ENCODE results near the gene ARID5A. TPM values are rescaled to one million over a fixed set of nuclear protein-coding genes. Genes with fewer than 3 reads are reported as not detected.

The ARID5A gene
- total RNA-seq, 1 experiment from 2014 or later: 9.3 TPM

DNA sequence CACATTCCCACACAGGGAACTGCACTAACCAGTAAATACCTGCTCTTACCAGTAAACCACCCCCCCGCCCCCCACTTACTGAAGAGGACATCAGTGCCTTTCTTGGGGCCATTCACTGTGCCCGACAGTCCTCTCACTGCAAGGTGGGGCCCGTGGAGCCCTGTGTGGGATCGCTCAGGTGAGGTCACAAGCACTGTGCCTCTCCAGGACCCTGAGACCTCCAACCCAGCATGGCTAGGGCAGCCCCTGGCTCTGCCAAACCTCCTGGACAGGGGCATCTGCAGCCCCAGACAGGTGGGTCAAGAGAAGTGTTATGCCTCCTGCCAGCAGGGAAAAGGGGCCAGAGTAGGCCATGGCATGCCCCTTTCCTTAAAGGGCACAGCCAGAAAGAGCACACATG lies 24.7 kb upstream of the ARID5A start:
- H3K27ac Mint-ChIP-seq (ENCODE audit: unreplicated experiment): no peak overlapping the region
- TF ChIP-seq, protein P1, sequence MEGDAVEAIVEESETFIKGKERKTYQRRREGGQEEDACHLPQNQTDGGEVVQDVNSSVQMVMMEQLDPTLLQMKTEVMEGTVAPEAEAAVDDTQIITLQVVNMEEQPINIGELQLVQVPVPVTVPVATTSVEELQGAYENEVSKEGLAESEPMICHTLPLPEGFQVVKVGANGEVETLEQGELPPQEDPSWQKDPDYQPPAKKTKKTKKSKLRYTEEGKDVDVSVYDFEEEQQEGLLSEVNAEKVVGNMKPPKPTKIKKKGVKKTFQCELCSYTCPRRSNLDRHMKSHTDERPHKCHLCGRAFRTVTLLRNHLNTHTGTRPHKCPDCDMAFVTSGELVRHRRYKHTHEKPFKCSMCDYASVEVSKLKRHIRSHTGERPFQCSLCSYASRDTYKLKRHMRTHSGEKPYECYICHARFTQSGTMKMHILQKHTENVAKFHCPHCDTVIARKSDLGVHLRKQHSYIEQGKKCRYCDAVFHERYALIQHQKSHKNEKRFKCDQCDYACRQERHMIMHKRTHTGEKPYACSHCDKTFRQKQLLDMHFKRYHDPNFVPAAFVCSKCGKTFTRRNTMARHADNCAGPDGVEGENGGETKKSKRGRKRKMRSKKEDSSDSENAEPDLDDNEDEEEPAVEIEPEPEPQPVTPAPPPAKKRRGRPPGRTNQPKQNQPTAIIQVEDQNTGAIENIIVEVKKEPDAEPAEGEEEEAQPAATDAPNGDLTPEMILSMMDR (IDR thresholded peaks at IDR 0.05; ENCODE audit: unreplicated experiment): no peak
- H3K9me3 Mint-ChIP-seq (ENCODE audit: low read depth, unreplicated experiment): no peaks in the 10 kb centered on the region
- intact Hi-C loops (cut with micrococcal nuclease; ENCODE audit: unreplicated experiment): no loop called here
- CTCF ChIA-PET: interaction anchor here (0.7 to 8.6 kb wide), 2 partner anchors 103 to 266 kb away, joined by 3 to 101 read pairs; no protein-coding TSS in a partner anchor
- H3K36me3 Mint-ChIP-seq (ENCODE audit: insufficient read depth, unreplicated experiment): peaks cover 10% of the 10 kb centered on the region
- no TSS peak for BruUV-seq (replicated peaks)
- H3K4me3 Mint-ChIP-seq (ENCODE audit: low read depth, unreplicated experiment): no peak overlapping the region
- H3K4me1 Mint-ChIP-seq (ENCODE audit: low read depth, unreplicated experiment): peaks cover 28% of the 10 kb centered on the region
- peaks cover 31% of the 10 kb centered on the region for H3K27me3 Mint-ChIP-seq (ENCODE audit: unreplicated experiment)
- DNase-seq: no peak

DNA sequence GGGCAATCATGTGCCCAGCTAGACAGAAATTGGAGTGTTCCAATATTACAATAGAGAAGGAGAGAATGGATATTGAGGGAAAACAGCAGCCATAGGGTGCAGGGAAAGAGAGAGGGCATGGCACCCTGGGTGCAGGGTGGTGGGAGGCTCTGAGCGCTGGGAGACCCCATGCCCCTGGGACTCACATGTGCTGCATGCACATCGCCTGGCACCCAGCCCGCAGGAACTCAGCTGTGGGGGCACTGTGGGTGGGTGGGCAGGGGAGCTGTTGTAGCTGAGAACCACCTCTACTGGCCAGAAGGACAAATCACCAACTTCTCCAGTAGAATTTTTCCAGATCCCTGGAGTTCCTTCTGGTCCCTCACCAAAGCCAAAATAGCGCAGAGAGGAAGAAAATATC lies 24.2 kb upstream of the ARID5A start:
- intact Hi-C loops (cut with micrococcal nuclease; ENCODE audit: unreplicated experiment): no loop called here
- no TSS peak for BruUV-seq (replicated peaks)
- H3K4me1 Mint-ChIP-seq (ENCODE audit: low read depth, unreplicated experiment): peaks cover 23% of the 10 kb centered on the region
- CTCF ChIA-PET: interaction anchor here (0.6 to 8.6 kb wide), 3 partner anchors 73 to 145 kb away, joined by 3 to 101 read pairs (median 5); no protein-coding TSS in a partner anchor
- TF ChIP-seq, protein P1 (IDR thresholded peaks at IDR 0.05; ENCODE audit: unreplicated experiment): no peak
- no peak overlapping the region for H3K27ac Mint-ChIP-seq (ENCODE audit: unreplicated experiment)
- H3K9me3 Mint-ChIP-seq (ENCODE audit: low read depth, unreplicated experiment): peaks cover 5% of the 10 kb centered on the region
- H3K27me3 Mint-ChIP-seq (ENCODE audit: unreplicated experiment): peaks cover 31% of the 10 kb centered on the region
- H3K36me3 Mint-ChIP-seq (ENCODE audit: insufficient read depth, unreplicated experiment): peaks cover 5% of the 10 kb centered on the region
- no peak for DNase-seq
- no peak overlapping the region for H3K4me3 Mint-ChIP-seq (ENCODE audit: low read depth, unreplicated experiment)

DNA sequence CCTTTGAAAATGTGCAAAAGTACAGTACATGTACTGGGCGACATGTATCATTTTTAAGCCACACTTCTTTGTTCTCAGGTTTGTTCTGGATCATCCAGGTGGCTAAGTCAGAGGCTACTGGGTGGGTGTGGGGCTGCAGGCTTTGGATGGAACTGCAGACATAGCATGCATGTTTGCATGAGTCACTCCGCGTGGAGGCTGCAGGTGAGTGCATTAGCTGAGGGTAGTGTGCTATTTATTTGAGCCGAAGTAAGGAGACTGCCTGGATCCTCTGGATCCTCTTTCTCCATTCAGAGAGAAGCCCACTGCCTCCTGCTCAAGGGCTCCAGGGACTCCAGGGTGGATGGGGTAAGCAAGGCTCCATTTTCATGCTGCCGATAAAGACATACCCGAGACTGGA lies 22.0 kb upstream of the ARID5A start:
- peaks cover 8% of the 10 kb centered on the region for H3K4me1 Mint-ChIP-seq (ENCODE audit: low read depth, unreplicated experiment)
- BruUV-seq (replicated peaks): no TSS peak
- peaks cover 31% of the 10 kb centered on the region for H3K27me3 Mint-ChIP-seq (ENCODE audit: unreplicated experiment)
- CTCF ChIA-PET: no interaction called here
- intact Hi-C loops (cut with micrococcal nuclease; ENCODE audit: unreplicated experiment): no loop called here
- H3K4me3 Mint-ChIP-seq (ENCODE audit: low read depth, unreplicated experiment): no peak overlapping the region
- H3K36me3 Mint-ChIP-seq (ENCODE audit: insufficient read depth, unreplicated experiment): peaks cover 5% of the 10 kb centered on the region
- TF ChIP-seq, protein P1 (IDR thresholded peaks at IDR 0.05; ENCODE audit: unreplicated experiment): no peak
- H3K9me3 Mint-ChIP-seq (ENCODE audit: low read depth, unreplicated experiment): peaks cover 9% of the 10 kb centered on the region
- no peak overlapping the region for H3K27ac Mint-ChIP-seq (ENCODE audit: unreplicated experiment)
- no peak for DNase-seq

DNA sequence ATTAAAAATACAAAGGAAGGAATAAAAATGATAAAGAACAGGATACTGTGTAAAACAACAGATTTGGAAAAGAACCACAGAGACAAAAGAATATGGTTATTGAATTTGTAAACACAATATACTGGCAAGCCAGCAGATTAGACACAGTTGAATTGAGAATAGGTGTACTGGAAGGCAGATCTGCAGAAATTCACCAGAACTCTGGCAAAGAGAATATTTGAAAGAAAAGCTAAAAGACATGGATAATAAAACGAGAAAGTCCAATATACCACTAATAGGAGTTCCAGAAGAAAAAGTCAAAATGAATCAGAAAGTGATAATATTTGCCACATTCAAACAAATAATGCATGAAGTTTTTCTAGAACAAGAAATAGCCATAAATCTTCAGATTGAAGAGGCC lies 19.5 kb upstream of the ARID5A start:
- Mint-ChIP-seq H3K27ac (ENCODE audit: unreplicated experiment) (no peak overlapping the region), H3K4me3 (ENCODE audit: low read depth, unreplicated experiment) (no peak overlapping the region), H3K9me3 (ENCODE audit: low read depth, unreplicated experiment) (peaks cover 9% of the 10 kb centered on the region), H3K27me3 (ENCODE audit: unreplicated experiment) (peaks cover 18% of the 10 kb centered on the region), H3K36me3 (ENCODE audit: insufficient read depth, unreplicated experiment) (no peaks in the 10 kb centered on the region), H3K4me1 (ENCODE audit: low read depth, unreplicated experiment) (no peaks in the 10 kb centered on the region)
- intact Hi-C loops (cut with micrococcal nuclease; ENCODE audit: unreplicated experiment): no loop called here
- TF ChIP-seq, protein P1 (IDR thresholded peaks at IDR 0.05; ENCODE audit: unreplicated experiment): no peak
- BruUV-seq (replicated peaks): no TSS peak
- CTCF ChIA-PET: no interaction called here
- no peak for DNase-seq

Measured in Calu3 (cell line).